ENCODE measurements around the gene STX10. TPM values are rescaled to one million over a fixed set of nuclear protein-coding genes. Genes with fewer than 3 reads are reported as not detected.

Gene STX10
- total RNA-seq = 67.8 and 70.6 TPM in 2 replicates

GRCh38 chr19:13150187-13150930, at the start of gene STX10, which contains the start of gene IER2:
TSS of gene STX10 (minus strand) at chr19:13150375. CDS start at chr19:13150173, 202 bp downstream.
TSS of gene IER2 (plus strand) at chr19:13150411. CDS start at chr19:13153187, 2,776 bp downstream.

DNA sequence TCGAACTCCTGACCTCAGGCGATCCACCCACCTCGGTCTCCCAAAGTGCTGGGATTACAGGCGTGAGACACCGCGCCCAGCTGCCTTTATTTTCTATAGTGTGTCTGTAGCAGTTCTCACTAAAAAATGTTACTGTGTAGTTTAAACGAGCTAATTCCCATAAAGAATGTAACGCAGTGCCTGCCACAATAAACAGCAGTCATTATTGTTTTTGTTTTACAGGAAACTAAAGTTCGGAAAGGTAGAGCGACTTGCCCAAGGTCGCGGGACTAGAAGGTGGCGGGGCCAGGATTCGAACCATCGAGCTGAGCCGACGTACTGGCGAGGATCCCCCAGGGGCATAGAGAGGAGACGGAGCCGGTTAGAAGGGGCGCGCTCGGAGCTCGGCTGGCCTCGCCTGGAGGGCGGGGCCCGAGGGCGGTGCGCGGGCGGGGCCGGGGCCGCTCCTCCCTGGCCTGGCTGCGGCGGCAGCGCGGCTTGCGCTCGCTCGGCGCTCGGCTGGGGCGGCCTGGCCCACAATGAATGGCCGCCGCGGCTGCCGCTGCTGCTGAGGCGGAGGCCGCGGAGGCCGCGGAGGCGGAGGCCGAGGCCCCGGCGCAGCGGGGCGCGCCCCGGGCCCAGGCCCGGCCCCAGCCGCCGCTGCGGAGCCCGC, 32.3 kb downstream of the STX10 start, which contains the start of gene NACC1:
Gene NACC1 (plus strand): TSS at position 493 of the 652 bp plus-strand sequence. CDS start 16,944 bp downstream, outside the sequence.

GRCh38 chr19:13116282-13117175, 33.6 kb downstream of the STX10 start, which contains the start of gene TRMT1:
TSS of gene TRMT1 (minus strand) at chr19:13116740. CDS start at chr19:13116399, 341 bp downstream.

GRCh38 chr19:13102666-13103580, 47.3 kb downstream of the STX10 start, which contains the start of gene LYL1:
TSS of gene LYL1 (minus strand) at chr19:13102858. CDS start at chr19:13101171, 1,687 bp downstream.

Other genes starting within 250 kb of the STX10 start
- gene SYCE2, start 231.1 kb downstream of the STX10 start, total RNA-seq = 0.07 TPM in 1 of 2 replicates, not detected in the other
- gene FARSA, start 216.7 kb downstream of the STX10 start, total RNA-seq = 61.8 and 67.1 TPM in 2 replicates
- gene CALR, start 211.8 kb downstream of the STX10 start, total RNA-seq = 1,763 and 1,853 TPM in 2 replicates
- gene RAD23A, start 204.5 kb downstream of the STX10 start, total RNA-seq = 80.7 and 103 TPM in 2 replicates
- 30.1 and 32.4 TPM in 2 replicates for gene GADD45GIP1, start 193.2 kb downstream of the STX10 start, total RNA-seq
- not detected in 2 replicates for gene DAND5, start 180.8 kb downstream of the STX10 start, total RNA-seq
- 34.7 and 36.3 TPM in 2 replicates for gene NFIX, start 154.9 kb downstream of the STX10 start, total RNA-seq
- 50.1 and 52.8 TPM in 2 replicates for gene LYL1, start 47.5 kb downstream of the STX10 start, total RNA-seq
- gene TRMT1, start 33.6 kb downstream of the STX10 start, total RNA-seq = 35.6 and 36.4 TPM in 2 replicates
- gene NACC1, start 32.1 kb downstream of the STX10 start, total RNA-seq = 66.6 and 89.4 TPM in 2 replicates
- gene IER2, start within 50 bp of the STX10 start, total RNA-seq = 36.2 and 45.2 TPM in 2 replicates

Data from thoracic aorta endothelial cell (primary cell).